ENCODE data around the gene KRTAP4-6.

- no peak for TF ChIP-seq PHF5A (CRISPR knock-in tag; IDR thresholded peaks at IDR 0.05; ENCODE audit: low read depth, unreplicated experiment)
- TF ChIP-seq HNF1A (IDR thresholded peaks at IDR 0.05; ENCODE audit: low read depth): no peak
- TF ChIP-seq HNF1A (CRISPR knock-in tag; IDR thresholded peaks at IDR 0.05; ENCODE audit: borderline replicate concordance): no peak
- no peak for TF ChIP-seq MAFK (conservative IDR thresholded peaks at IDR 0.05 in 1 of 2, IDR thresholded peaks at IDR 0.05 in 1 of 2; ENCODE audit: low read length in 2 of 2)
Measured at GRCh38 chr17:41127371-41127770, 13.0 kb downstream of the KRTAP4-6 start.
